OCI-M1 (cell line): ENCODE results near the gene OR2L8.
A peak's percentile ranks its signal among the peaks of the same experiment; 100 is the strongest.

ENCODE experiments used
- DNase-seq: peaks from one replicate; lab custom pipeline; 2025; lab: John Stamatoyannopoulos, UW

The OR2L8 gene

DNA sequence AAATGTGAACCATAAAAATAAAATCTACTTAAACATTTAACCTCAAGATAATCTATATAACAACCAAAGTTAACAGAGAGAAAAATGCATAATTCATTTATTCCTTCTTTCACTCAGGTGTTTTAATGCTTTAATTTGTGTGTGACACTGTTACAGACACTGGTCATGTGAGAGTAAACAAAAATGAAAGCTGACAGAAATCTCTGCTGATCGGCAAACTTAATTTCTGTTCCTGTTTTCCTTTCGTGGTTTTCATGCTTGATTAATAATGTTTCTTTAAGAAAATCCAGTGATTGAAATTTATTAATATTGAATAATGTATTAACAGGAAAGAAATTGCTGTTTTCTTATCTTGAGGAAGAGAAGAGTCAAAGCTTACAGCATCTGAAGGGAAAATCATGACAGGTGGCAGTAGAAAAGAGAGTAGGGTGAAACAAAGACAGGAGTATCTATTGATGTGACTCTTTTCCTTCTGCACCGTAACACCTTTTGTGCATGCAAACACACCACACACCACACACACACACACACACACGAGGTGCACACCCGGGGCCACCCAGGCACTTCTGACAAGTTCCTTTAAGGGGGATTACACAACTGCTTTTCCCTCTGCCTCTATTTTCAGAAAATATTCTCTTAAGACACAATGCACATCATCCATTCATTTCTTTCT, 18.0 kb downstream of the OR2L8 start:
- peak; percentile 54 for DNase-seq

DNA sequence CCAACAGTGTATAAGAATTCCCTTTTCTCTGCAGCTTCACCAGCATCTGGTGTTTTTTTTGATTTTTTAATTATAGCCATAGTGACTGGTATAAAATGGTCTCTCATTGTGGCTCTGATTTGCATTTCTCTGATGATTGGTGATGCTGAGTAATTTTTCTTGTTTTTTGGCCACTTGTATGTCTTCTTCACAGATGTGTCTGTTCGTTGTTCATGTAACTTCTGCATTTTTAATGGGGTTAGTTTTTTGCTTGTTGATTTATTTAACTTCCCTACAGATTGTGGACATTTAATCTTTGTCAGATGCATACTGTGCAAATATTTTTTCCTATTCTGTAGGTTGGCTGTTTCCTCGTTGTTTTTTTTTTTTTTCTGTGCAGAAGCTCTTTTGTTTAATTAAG, 44.3 kb downstream of the OR2L8 start:
- DNase-seq, result peak; percentile 16

DNA sequence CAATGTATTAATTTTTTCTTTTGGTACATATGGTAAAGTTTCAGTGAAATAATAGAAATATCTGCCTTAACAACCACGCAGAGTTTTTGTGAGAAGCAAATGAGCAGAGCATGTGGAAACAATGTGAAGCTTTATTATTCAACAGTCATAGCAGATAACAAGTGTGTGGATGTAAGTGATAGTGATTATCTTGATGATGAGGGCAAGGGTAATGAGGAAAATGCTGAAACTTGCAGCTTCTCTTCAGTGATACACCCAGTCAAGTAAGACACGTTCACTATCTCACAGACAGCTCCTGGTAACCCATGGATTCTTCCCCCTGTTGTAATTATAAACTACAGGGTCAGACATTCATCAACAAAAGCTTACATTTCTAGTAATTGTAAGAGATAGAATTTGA, 50.2 kb downstream of the OR2L8 start:
- DNase-seq, result peak; percentile 68
